GM21526 (cell line): ENCODE data around the gene OR2T6.
"Not testable (repeated sequence)": the region's sequence is repeated elsewhere in the genome, so short reads cannot be mapped to it uniquely, and the experiment has no call there.

Experiments
- ATAC-seq: cut with Tn5 transposase; IDR thresholded peaks from one replicate; pipeline ENCODE4 v1.9.1; 2021; ENCODE audit warnings: moderate library complexity; ENCODE audit not compliant: unreplicated experiment, low FRiP score

Gene OR2T6

GRCh38 chr1:248432201-248432600 is 56.7 kb downstream of the OR2T6 start:
- peak; percentile 46 for ATAC-seq

DNA sequence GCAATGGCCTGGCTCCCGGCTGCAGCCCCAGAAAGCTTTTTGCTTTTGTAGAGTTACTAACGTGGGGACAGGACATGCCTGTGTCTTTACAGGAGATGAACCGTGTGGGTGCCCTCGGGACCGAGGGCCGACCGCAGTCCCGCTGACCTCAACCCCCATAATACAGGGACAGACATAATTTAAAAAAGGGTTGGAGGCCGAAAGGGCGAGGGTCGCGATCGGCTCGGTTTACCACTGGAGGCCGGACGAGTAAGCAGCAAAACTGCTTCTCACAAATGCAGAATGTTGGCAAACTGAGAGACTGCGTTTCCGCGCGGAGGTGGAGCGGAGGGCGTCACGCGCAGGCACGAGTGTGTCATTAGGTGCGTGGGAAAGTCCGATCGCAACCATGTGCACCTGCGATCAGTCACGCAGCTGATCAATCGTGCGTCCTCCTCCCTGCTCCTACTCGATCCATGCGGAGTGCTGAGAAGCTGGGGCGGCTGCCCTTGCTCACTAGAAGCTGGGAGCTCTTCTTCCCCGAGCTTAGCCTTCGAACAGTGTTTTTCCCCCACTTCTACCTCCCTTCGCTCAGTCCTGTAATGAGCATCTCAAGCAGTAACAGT is 58.4 kb downstream of the OR2T6 start:
- ATAC-seq: not testable (repeated sequence)

DNA sequence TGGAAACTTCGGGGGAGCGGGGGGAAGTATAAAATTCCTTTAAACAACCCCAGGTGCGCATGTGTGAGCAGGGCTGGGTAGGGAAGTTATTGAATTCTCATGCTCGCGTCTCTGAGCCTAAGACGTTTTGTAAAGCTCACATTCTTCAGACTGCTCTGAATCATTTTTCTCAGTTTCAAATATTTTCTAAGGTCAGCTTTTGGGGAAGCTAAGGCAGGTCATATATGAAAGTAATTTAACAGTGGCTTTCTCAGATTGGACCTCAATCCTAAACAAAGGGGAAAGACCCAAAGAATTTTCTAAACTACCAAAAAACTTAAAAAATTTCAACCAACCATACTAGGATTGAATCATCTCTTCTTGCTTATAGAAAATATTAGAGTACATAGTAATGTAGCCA is 59.4 kb downstream of the OR2T6 start:
- ATAC-seq: peak; percentile 35

GRCh38 chr1:248436303-248436702 is 60.8 kb downstream of the OR2T6 start:
- peak; percentile 64 for ATAC-seq

- ATAC-seq: not testable (repeated sequence)
These were observed 63.1 kb downstream of the OR2T6 start for GRCh38 chr1:248438668-248439067.

DNA sequence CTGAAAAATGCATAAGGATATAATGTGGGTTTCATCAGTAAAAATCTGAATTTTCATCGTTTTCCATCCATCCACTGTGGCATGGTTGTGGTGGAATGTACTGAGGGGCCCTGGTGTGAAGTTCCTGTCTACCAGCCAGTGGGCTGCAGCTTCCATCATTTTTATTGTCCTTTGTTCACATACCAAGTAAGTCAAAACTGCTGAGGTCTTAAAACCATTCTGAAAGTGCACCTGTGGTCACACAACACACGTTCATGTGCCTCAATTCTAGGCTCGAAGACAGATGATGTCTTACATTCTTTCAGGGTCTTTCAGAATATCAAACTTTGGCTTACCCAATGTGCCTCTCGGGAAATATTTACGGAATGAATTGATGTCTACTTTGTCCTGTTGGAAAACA is 63.7 kb downstream of the OR2T6 start:
- not testable (repeated sequence) for ATAC-seq
